ENCODE measurements around the gene TOM1L2. TPM values are rescaled to one million over a fixed set of nuclear protein-coding genes. Genes with fewer than 3 reads are reported as not detected.

TOM1L2 gene
- total and polyA plus RNA-seq, 2 donors from 2014 or later = 28.2 to 59.4 TPM

DNA sequence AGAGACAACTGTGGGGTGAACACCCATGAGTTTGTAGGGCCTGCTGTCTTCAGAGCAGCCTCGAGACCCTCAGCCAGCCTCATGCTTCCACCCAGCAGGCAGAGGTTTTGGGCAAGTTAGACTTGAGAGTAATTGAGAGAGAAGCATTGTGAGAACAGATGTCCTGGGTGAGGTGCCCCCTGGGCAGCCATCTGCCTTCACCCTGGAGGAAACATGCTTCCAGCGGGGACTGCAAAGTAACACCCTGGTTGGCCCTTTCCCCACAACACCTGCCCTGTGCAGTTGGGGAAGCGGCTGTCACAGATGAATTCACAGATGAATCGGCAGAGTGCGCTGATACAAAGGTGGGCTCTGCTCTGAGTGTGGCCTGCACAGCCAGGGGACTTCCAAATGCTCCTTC, 43.4 kb upstream of the TOM1L2 start:
- no peak overlapping the region for H3K4me3 ChIP-seq (ENCODE audit: low read length in 3 of 3)
- H3K36me3 ChIP-seq (ENCODE audit: control insufficient read depth in 2 of 3, insufficient read depth in 3 of 3, low read length in 3 of 3) = peaks cover 2 to 10% (median 8%) of the 10 kb centered on the region in 3 donors
- H3K27me3 ChIP-seq (ENCODE audit: control insufficient read depth, insufficient read depth, low read length) = no peaks in the 10 kb centered on the region
- H3K9me3 ChIP-seq (ENCODE audit: control insufficient read depth in 2 of 3, insufficient read depth in 1 of 3, low read length in 3 of 3) = no peaks in the 10 kb centered on the region
- FAIRE-seq (no peak), DNase-seq (no peak)
- H3K9ac ChIP-seq (ENCODE audit: low read length in 3 of 3) = no peak overlapping the region
- TF ChIP-seq, protein P1, sequence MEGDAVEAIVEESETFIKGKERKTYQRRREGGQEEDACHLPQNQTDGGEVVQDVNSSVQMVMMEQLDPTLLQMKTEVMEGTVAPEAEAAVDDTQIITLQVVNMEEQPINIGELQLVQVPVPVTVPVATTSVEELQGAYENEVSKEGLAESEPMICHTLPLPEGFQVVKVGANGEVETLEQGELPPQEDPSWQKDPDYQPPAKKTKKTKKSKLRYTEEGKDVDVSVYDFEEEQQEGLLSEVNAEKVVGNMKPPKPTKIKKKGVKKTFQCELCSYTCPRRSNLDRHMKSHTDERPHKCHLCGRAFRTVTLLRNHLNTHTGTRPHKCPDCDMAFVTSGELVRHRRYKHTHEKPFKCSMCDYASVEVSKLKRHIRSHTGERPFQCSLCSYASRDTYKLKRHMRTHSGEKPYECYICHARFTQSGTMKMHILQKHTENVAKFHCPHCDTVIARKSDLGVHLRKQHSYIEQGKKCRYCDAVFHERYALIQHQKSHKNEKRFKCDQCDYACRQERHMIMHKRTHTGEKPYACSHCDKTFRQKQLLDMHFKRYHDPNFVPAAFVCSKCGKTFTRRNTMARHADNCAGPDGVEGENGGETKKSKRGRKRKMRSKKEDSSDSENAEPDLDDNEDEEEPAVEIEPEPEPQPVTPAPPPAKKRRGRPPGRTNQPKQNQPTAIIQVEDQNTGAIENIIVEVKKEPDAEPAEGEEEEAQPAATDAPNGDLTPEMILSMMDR (IDR thresholded peaks at IDR 0.05; ENCODE audit: borderline replicate concordance, extremely low read depth, insufficient read depth) = no peak
- intact Hi-C loops (cut with DNase I) = no loop called here
- no peak overlapping the region for H3K27ac ChIP-seq (ENCODE audit: low read depth in 2 of 2, low read length in 2 of 2)
- H3K4me1 ChIP-seq (ENCODE audit: control insufficient read depth in 2 of 3, insufficient read depth in 2 of 3, low read depth in 1 of 3, low read length in 3 of 3) = no peaks in the 10 kb centered on the region

DNA sequence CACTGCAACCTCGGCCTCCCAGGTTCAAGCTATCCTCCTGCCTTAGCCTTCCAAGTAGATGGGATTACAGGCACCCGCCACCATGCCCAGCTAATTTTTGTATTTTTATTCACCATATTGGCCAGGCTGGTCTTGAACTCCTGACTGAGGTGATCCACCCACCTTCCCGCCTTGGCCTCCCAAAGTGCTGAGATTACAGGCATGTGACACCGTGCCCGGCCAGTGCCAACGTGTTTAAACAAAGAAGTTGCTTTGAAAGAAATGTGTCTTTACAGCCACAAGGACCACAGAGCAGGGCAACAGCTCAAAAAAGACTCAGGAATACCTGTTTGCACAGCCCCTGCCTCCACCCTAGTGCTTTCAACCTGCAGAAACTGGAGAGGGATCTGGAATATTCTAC, 41.8 kb upstream of the TOM1L2 start:
- Histone ChIP-seq H3K9me3 (ENCODE audit: control insufficient read depth in 2 of 3, insufficient read depth in 1 of 3, low read length in 3 of 3) (no peaks in the 10 kb centered on the region), H3K27me3 (ENCODE audit: control insufficient read depth, insufficient read depth, low read length) (no peaks in the 10 kb centered on the region), H3K36me3 (ENCODE audit: control insufficient read depth in 2 of 3, insufficient read depth in 3 of 3, low read length in 3 of 3) (peaks cover 2 to 12% (median 9%) of the 10 kb centered on the region in 3 donors), H3K4me1 (ENCODE audit: control insufficient read depth in 2 of 3, insufficient read depth in 2 of 3, low read depth in 1 of 3, low read length in 3 of 3) (no peaks in the 10 kb centered on the region), H3K9ac (ENCODE audit: low read length in 3 of 3) (no peak overlapping the region), H3K27ac (ENCODE audit: low read depth in 2 of 2, low read length in 2 of 2) (no peak overlapping the region), H3K4me3 (ENCODE audit: low read length in 3 of 3) (no peak overlapping the region)
- FAIRE-seq = no peak
- intact Hi-C loops (cut with DNase I) = no loop called here
- no peak for DNase-seq
- TF ChIP-seq, protein P1 (IDR thresholded peaks at IDR 0.05; ENCODE audit: borderline replicate concordance, extremely low read depth, insufficient read depth) = no peak

DNA sequence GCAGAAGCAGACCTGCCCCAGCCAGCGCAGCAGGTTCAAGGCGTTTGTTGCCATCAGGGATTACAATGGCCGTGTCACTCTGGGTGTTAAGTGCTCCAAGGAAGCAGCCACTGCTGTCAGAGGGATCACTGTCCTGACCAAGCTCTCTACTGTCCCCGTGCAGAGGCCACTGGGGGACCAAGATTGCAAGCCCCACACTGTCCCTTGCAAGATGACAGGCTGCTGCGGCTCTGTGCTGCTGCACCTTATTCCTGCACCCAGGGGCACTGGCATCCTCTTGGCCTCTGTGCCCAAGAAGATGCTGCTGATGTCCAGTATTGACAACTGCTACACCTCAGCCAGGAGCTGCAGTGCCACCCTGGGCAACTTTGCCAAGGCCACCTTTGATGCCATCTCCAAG, 39.1 kb upstream of the TOM1L2 start:
- peaks cover 2 to 17% (median 16%) of the 10 kb centered on the region in 3 donors for H3K36me3 ChIP-seq (ENCODE audit: control insufficient read depth in 2 of 3, insufficient read depth in 3 of 3, low read length in 3 of 3)
- no peak overlapping the region for H3K27ac ChIP-seq (ENCODE audit: low read depth in 2 of 2, low read length in 2 of 2)
- FAIRE-seq = no peak
- no peak overlapping the region for H3K9ac ChIP-seq (ENCODE audit: low read length in 3 of 3)
- H3K4me1 ChIP-seq (ENCODE audit: control insufficient read depth in 2 of 3, insufficient read depth in 2 of 3, low read depth in 1 of 3, low read length in 3 of 3) = no peaks in the 10 kb centered on the region
- H3K27me3 ChIP-seq (ENCODE audit: control insufficient read depth, insufficient read depth, low read length) = no peaks in the 10 kb centered on the region
- H3K9me3 ChIP-seq (ENCODE audit: control insufficient read depth in 2 of 3, insufficient read depth in 1 of 3, low read length in 3 of 3) = no peaks in the 10 kb centered on the region
- DNase-seq = no peak
- intact Hi-C loops (cut with DNase I) = no loop called here
- no peak overlapping the region for H3K4me3 ChIP-seq (ENCODE audit: low read length in 3 of 3)
- TF ChIP-seq, protein P1 (IDR thresholded peaks at IDR 0.05; ENCODE audit: borderline replicate concordance, extremely low read depth, insufficient read depth) = no peak

Measured in kidney (tissue), 14 donors.